Osteoblast (primary cell): ENCODE data around the gene PI4KA. TPM values are rescaled to one million over a fixed set of nuclear protein-coding genes. Genes with fewer than 3 reads are reported as not detected.
"Not testable (repeated sequence)": the region's sequence is repeated elsewhere in the genome, so short reads cannot be mapped to it uniquely, and the experiment has no call there.

ENCODE experiments used
- DNase-seq: peaks from one replicate; pipeline ENCODE4 v3.0.0; 2011; ENCODE audit warnings: low spot score, mixed read lengths; ENCODE audit not compliant: insufficient read length; ENCODE audit errors: missing footprints
- H2AFZ ChIP-seq: 2 replicates; pipeline ENCODE4 v1.6.0; 2011; ENCODE audit warnings: mild to moderate bottlenecking, low read length
- H3K27ac ChIP-seq: 2 replicates; pipeline ENCODE4 v1.5.1; 2011; ENCODE audit warnings: mild to moderate bottlenecking, low read depth, low read length, moderate library complexity
- H3K27me3 ChIP-seq: 2 replicates; pipeline ENCODE4 v1.6.0; 2012; ENCODE audit warnings: mild to moderate bottlenecking, control low read depth, inconsistent platforms, low read length, moderate library complexity; ENCODE audit not compliant: insufficient read depth
- H3K36me3 ChIP-seq: 2 replicates; pipeline ENCODE4 v1.5.1; 2011; ENCODE audit warnings: mild to moderate bottlenecking, low read length, control low read depth, moderate library complexity; ENCODE audit not compliant: insufficient read depth
- H3K4me1 ChIP-seq: 2 replicates; pipeline ENCODE4 v1.5.1; 2011; ENCODE audit warnings: mild to moderate bottlenecking, low read length, control low read depth, moderate library complexity; ENCODE audit not compliant: insufficient read depth
- H3K4me2 ChIP-seq: 2 replicates; pipeline ENCODE4 v1.6.0; 2011; ENCODE audit warnings: mild to moderate bottlenecking, low read length; ENCODE audit not compliant: insufficient read depth
- H3K4me3 ChIP-seq: fragments of 200-600 bp; sonication (generic); 3 replicates; pipeline ENCODE4 v1.5.1; 2012; ENCODE audit warnings: mild to moderate bottlenecking, low read length, inconsistent platforms; ENCODE audit not compliant: insufficient read depth
- H3K79me2 ChIP-seq: 2 replicates; pipeline ENCODE4 v1.6.0; 2012; ENCODE audit warnings: mild to moderate bottlenecking, low read length, control low read depth, inconsistent platforms; ENCODE audit not compliant: insufficient read depth
- H3K9me3 ChIP-seq: 2 replicates; pipeline ENCODE4 v1.5.1; 2011; ENCODE audit warnings: low read depth, low read length, control low read depth
- H4K20me1 ChIP-seq: 2 replicates; pipeline ENCODE4 v1.6.0; 2012; ENCODE audit warnings: mild to moderate bottlenecking, low read length, control low read depth; ENCODE audit not compliant: insufficient read depth
- total RNA-seq: library from RNA; depleted of rRNA; stranded (reverse); fragments of >200 nt; gene quantifications from 2 replicates; pipeline ENCODE4 v1.2.3, GENCODE V29; 2012
- TF ChIP-seq, protein P1 (sequence below): IDR thresholded peaks from 2 replicates; pipeline ENCODE4 v1.5.1; 2011; ENCODE audit warnings: mild to moderate bottlenecking, low read depth, low read length, moderate library complexity; ENCODE audit errors: extremely low read depth

PI4KA gene
- total RNA-seq, 1 donor, result 61.9 TPM

DNA sequence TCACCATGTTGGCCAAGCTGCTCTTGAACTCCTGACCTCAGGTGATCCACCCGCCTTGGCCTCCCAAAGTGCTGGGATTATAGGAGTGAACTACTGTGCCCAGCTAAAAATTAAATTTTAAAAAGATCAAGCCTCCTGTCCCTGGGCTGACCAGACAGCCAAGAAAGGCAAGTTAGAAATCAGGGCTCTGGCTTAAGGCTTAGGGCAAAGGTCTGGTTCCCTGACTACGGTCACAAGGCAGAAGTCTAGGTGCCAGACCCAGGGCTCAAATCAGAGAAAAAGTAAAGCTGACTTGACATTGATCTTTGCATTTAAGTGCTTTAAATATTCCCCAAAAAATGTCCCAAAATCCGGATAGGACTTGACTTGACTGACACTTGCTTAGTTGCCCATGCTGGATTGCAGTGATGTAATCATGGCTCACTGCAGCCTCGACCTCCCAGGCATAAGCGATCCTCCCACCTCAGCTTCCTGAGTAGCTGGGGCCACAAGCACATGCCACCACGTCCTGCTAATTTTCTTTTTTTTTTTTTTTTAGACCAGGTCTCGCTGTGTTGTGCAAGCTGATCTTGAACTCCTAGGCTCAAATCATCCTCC is 41.3 kb upstream of the PI4KA start:
- Histone ChIP-seq H3K4me1 (peaks cover 9% of the 10 kb centered on the region), H4K20me1 (no peaks in the 10 kb centered on the region), H2AFZ (no peak overlapping the region), H3K27me3 (no peaks in the 10 kb centered on the region), H3K79me2 (no peaks in the 10 kb centered on the region), H3K4me3 (no peak overlapping the region), H3K27ac (no peak overlapping the region), H3K9me3 (no peaks in the 10 kb centered on the region), H3K4me2 (no peak overlapping the region), H3K36me3 (no peaks in the 10 kb centered on the region)
- no peak for DNase-seq
- TF ChIP-seq, protein P1, sequence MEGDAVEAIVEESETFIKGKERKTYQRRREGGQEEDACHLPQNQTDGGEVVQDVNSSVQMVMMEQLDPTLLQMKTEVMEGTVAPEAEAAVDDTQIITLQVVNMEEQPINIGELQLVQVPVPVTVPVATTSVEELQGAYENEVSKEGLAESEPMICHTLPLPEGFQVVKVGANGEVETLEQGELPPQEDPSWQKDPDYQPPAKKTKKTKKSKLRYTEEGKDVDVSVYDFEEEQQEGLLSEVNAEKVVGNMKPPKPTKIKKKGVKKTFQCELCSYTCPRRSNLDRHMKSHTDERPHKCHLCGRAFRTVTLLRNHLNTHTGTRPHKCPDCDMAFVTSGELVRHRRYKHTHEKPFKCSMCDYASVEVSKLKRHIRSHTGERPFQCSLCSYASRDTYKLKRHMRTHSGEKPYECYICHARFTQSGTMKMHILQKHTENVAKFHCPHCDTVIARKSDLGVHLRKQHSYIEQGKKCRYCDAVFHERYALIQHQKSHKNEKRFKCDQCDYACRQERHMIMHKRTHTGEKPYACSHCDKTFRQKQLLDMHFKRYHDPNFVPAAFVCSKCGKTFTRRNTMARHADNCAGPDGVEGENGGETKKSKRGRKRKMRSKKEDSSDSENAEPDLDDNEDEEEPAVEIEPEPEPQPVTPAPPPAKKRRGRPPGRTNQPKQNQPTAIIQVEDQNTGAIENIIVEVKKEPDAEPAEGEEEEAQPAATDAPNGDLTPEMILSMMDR, result no peak

DNA sequence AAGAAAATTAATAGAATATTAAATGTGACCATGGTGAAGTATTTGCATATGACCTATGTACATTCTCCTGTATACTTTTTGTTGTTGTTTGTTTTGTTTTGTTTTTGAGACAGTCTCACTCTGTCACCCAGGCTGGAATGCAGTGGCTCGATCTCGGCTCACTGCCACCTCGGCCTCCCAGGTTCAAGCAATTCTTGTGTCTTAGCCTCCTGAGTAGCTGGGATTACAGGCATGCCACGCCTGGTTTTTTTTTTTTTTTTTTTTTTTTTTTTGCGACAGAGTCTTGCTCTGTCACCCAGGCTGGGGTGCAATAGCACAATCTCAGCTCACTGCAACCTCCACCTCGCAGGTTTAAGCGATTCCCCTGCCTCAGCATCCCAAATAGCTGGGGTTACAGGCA is 39.1 kb upstream of the PI4KA start:
- not testable (repeated sequence) for H3K27me3 ChIP-seq, H3K4me1 ChIP-seq, DNase-seq

DNA sequence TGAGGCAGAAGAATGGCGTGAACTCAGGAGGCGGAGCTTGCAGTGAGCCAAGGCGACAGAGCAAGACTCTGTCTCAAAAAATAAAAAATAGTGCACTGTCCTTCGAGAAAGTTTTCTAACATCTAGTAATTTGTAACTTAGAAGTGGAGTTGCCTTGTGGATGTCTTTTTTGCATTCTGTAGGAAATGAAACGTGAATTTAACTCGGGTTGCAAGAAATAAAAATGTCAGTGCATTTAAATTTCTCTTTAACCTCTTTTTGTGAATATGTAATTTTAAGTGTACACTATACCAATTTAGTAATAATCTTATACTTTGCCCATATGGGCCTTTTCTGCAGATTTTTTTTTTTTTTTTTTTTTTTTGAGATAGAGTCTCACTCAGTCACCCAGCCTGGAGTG is 32.4 kb upstream of the PI4KA start:
- peaks cover 24% of the 10 kb centered on the region for H3K36me3 ChIP-seq
- DNase-seq, result no peak
- no peaks in the 10 kb centered on the region for H4K20me1 ChIP-seq
- H3K9me3 ChIP-seq, result no peaks in the 10 kb centered on the region
- no peak overlapping the region for H3K27ac ChIP-seq
- no peak overlapping the region for H3K4me3 ChIP-seq
- TF ChIP-seq, protein P1, result no peak
- no peaks in the 10 kb centered on the region for H3K27me3 ChIP-seq
- H3K79me2 ChIP-seq, result no peaks in the 10 kb centered on the region
- H2AFZ ChIP-seq, result no peak overlapping the region
- H3K4me1 ChIP-seq, result no peaks in the 10 kb centered on the region
- no peak overlapping the region for H3K4me2 ChIP-seq

More for the DNA sequence above, 39.1 kb upstream of the PI4KA start:
- H3K4me2 ChIP-seq, H3K4me3 ChIP-seq, H3K27ac ChIP-seq, H3K9me3 ChIP-seq, H2AFZ ChIP-seq, H3K36me3 ChIP-seq, H4K20me1 ChIP-seq, H3K79me2 ChIP-seq: not testable (repeated sequence)

DNA sequence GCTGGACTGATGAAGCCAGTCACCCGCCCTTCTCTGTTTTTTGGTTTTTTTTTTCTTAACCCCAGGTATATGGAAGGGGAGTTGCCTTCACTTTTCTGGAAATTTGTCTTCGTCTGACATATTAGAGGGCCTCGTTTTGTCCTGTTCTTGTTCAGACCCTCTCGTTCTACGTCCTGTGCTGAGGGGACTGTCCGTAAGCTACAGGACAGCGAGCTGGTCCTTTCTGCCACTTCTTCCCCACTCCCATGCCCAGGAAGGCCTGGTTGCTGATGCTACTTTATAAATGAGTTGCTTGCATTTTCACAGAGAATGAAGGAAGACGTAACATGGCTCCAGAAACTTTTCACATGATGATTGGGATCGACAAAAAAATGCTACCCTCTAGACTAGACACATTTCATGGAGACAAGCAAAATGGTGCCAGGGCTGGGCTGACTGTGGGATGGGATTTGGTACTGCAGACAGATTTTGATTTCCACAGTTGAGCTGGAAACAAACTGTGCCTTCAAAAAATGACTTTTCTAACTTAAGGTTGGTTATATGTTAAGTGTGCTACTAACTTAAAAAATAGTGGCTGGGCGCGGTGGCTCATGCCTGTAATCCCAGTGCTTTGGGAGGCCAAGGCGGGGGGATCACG is 31.4 kb upstream of the PI4KA start:
- H4K20me1 ChIP-seq, result peaks cover 3% of the 10 kb centered on the region
- H3K36me3 ChIP-seq, result peaks cover 24% of the 10 kb centered on the region
- no peaks in the 10 kb centered on the region for H3K79me2 ChIP-seq
- no peak overlapping the region for H3K4me3 ChIP-seq
- no peaks in the 10 kb centered on the region for H3K4me1 ChIP-seq
- TF ChIP-seq, protein P1, result no peak
- no peak for DNase-seq
- H2AFZ ChIP-seq, result no peak overlapping the region
- no peaks in the 10 kb centered on the region for H3K27me3 ChIP-seq
- H3K9me3 ChIP-seq, result no peaks in the 10 kb centered on the region
- no peak overlapping the region for H3K27ac ChIP-seq
- H3K4me2 ChIP-seq, result no peak overlapping the region
